OCI-LY1 (cell line): ENCODE data around the gene PI4K2B.

Source experiments
- H2AFZ ChIP-seq: fragments of 200-600 bp; sonication (generic), shearing (Covaris generic); 2 replicates; pipeline ENCODE4 v1.6.0; 2014; ENCODE audit warnings: antibody characterized with exemption, mild to moderate bottlenecking, low read length
- H3F3A ChIP-seq: fragments of 200-600 bp; sonication (generic), shearing (Covaris generic); 2 replicates; pipeline ENCODE4 v1.6.0; 2014; ENCODE audit warnings: mild to moderate bottlenecking, antibody characterized with exemption, low read length, moderate library complexity; ENCODE audit not compliant: insufficient read depth
- H3K27ac ChIP-seq: fragments of 200-600 bp; sonication (generic); 2 replicates; pipeline ENCODE4 v1.5.1; 2014; ENCODE audit warnings: low read length, mixed run types, mild to moderate bottlenecking, low read depth; ENCODE audit not compliant: poor library complexity, severe bottlenecking
- H3K27me3 ChIP-seq: fragments of 200-600 bp; sonication (generic); 2 replicates; pipeline ENCODE4 v1.6.0; 2014; ENCODE audit warnings: antibody characterized with exemption, mild to moderate bottlenecking, low read length, moderate library complexity; ENCODE audit not compliant: insufficient read depth
- H3K36me3 ChIP-seq: fragments of 200-600 bp; sonication (generic); 2 replicates; pipeline ENCODE4 v1.6.1; 2014; ENCODE audit warnings: mild to moderate bottlenecking, antibody characterized with exemption, low read length, moderate library complexity, mixed read lengths; ENCODE audit not compliant: insufficient read depth
- H3K4me1 ChIP-seq: fragments of 200-600 bp; sonication (generic); 2 replicates; pipeline ENCODE4 v1.5.1; 2014; ENCODE audit warnings: mild to moderate bottlenecking, low read length, moderate library complexity; ENCODE audit not compliant: insufficient read depth, severe bottlenecking
- H3K4me2 ChIP-seq: fragments of 200-600 bp; sonication (generic), shearing (Covaris generic); 2 replicates; pipeline ENCODE4 v1.6.1; 2014; ENCODE audit warnings: low read length
- H3K4me3 ChIP-seq: fragments of 200-600 bp; sonication (generic); 2 replicates; pipeline ENCODE4 v1.5.1; 2014; ENCODE audit warnings: low read length, low read depth, mild to moderate bottlenecking, mixed read lengths; ENCODE audit not compliant: poor library complexity, severe bottlenecking
- H3K79me2 ChIP-seq: fragments of 200-600 bp; shearing (Covaris generic); 2 replicates; pipeline ENCODE4 v1.6.1; 2016; ENCODE audit warnings: mixed run types, low read length, mixed read lengths; ENCODE audit not compliant: insufficient read depth
- H3K9ac ChIP-seq: fragments of 200-600 bp; sonication (generic), shearing (Covaris generic); 2 replicates; pipeline ENCODE4 v1.6.1; 2014; ENCODE audit warnings: mild to moderate bottlenecking, low read length, mixed read lengths
- H3K9me2 ChIP-seq: fragments of 200-600 bp; sonication (generic), shearing (Covaris generic); 2 replicates; pipeline ENCODE4 v1.6.1; 2014; ENCODE audit warnings: low read depth, mild to moderate bottlenecking, low read length, mixed read lengths
- H3K9me3 ChIP-seq: fragments of 200-600 bp; shearing (Covaris generic); 2 replicates; pipeline ENCODE4 v1.6.1; 2014; ENCODE audit warnings: low read length, mixed read lengths
- H4K20me1 ChIP-seq: fragments of 200-600 bp; sonication (generic), shearing (Covaris generic); 2 replicates; pipeline ENCODE4 v1.6.0; 2016; ENCODE audit warnings: mild to moderate bottlenecking, low read length; ENCODE audit not compliant: insufficient read depth
- CTCF ChIP-seq: fragments of 200-600 bp; sonication (generic), shearing (Covaris generic); IDR thresholded peaks from 2 replicates; pipeline ENCODE4 v1.5.1; 2017; ENCODE audit warnings: mild to moderate bottlenecking, antibody characterized with exemption, low read length, moderate library complexity, mixed read lengths
- EZH2 ChIP-seq: fragments of 200-600 bp; sonication (generic), shearing (Covaris generic); IDR thresholded peaks from 2 replicates; pipeline ENCODE4 v1.8.0; 2017; ENCODE audit warnings: borderline replicate concordance, mixed run types, mild to moderate bottlenecking, antibody characterized with exemption, low read length, moderate library complexity, mixed read lengths

The PI4K2B gene

GRCh38 chr4:25283948-25284347, 50.1 kb downstream of the PI4K2B start:
- Histone ChIP-seq H3K9ac (no peak overlapping the region), H3K36me3 (no peaks in the 10 kb centered on the region), H3K4me1 (no peaks in the 10 kb centered on the region), H3K4me3 (no peak overlapping the region), H3F3A (no peaks in the 10 kb centered on the region), H3K79me2 (no peaks in the 10 kb centered on the region), H3K27me3 (no peaks in the 10 kb centered on the region), H2AFZ (no peak overlapping the region), H3K27ac (no peak overlapping the region), H3K9me2 (no peaks in the 10 kb centered on the region), H4K20me1 (no peaks in the 10 kb centered on the region), H3K9me3 (no peaks in the 10 kb centered on the region), H3K4me2 (no peak overlapping the region)
- no peak for TF ChIP-seq CTCF
- TF ChIP-seq EZH2, result no peak

DNA sequence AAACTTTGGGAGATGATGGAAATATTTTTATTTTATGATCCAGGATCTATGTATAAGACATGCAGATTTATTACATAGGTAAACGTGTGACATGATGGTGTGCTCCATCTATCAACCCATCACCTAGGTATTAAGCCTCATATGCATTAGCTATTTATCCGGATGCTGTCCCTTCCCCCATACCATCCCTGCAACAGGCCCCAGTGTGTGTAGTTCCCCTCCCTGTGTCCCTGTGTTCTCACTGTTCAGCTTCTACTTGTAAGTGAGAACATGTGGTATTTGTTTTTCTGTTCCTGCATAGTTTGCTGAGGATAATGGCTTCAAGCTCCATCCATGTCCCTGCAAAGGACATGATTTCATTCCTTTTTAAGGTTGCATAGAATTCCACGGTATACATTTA, 50.6 kb downstream of the PI4K2B start:
- H3K36me3 ChIP-seq, result no peaks in the 10 kb centered on the region
- no peak overlapping the region for H3K4me3 ChIP-seq
- H4K20me1 ChIP-seq, result no peaks in the 10 kb centered on the region
- H3K79me2 ChIP-seq, result no peaks in the 10 kb centered on the region
- no peak overlapping the region for H3K4me2 ChIP-seq
- no peaks in the 10 kb centered on the region for H3K9me3 ChIP-seq
- no peak overlapping the region for H3K9ac ChIP-seq
- H3K4me1 ChIP-seq, result no peaks in the 10 kb centered on the region
- TF ChIP-seq CTCF (no peak), EZH2 (no peak)
- H3K27me3 ChIP-seq, result no peaks in the 10 kb centered on the region
- H3K27ac ChIP-seq, result no peak overlapping the region
- no peaks in the 10 kb centered on the region for H3F3A ChIP-seq
- H3K9me2 ChIP-seq, result no peaks in the 10 kb centered on the region
- no peak overlapping the region for H2AFZ ChIP-seq

- Histone ChIP-seq H2AFZ (no peak overlapping the region), H3K4me1 (no peaks in the 10 kb centered on the region), H4K20me1 (no peaks in the 10 kb centered on the region), H3K4me3 (no peak overlapping the region), H3K9ac (no peak overlapping the region), H3K36me3 (no peaks in the 10 kb centered on the region), H3K79me2 (no peaks in the 10 kb centered on the region), H3F3A (no peaks in the 10 kb centered on the region), H3K27ac (no peak overlapping the region), H3K27me3 (no peaks in the 10 kb centered on the region), H3K4me2 (no peak overlapping the region), H3K9me2 (no peaks in the 10 kb centered on the region), H3K9me3 (no peaks in the 10 kb centered on the region)
- no peak for TF ChIP-seq EZH2
- no peak for TF ChIP-seq CTCF
These were observed 56.7 kb downstream of the PI4K2B start for GRCh38 chr4:25290490-25291067.
